ENCODE measurements around the gene REPIN1. TPM values are rescaled to one million over a fixed set of nuclear protein-coding genes. Genes with fewer than 3 reads are reported as not detected.

Gene REPIN1
- polyA plus RNA-seq, 1 donor: 73.8 TPM

DNA sequence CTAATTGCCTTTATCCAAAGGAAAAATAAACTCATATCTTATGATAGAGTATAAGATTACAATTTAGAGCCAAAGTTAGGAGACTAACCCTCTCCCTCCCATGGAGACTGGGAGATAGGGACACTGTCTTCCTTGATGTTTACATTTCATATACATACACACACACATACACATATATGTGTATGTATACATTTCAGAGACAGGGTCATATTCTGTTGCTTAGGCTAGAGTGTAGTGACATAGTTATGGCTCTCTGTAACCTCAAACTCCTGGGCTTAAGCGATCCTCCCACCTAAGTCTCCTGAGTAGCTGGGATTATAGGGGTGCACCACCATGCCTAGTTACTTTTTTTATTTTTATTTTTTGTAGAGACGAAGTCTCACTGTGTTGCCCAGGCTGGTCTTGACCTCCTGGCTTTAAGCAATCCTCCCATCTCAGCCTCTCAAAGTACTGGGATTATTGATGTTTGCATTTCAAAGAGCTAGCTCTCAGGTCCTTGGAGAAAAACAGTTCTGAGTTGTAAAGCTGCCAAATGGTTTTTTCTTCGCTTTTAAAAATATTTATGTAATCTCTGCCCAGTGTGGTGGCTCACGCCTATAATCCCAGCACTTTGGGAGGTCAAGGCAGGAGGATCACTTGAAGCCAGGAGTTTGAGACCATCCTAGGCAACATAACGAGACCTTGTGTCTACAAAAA is 8.1 kb upstream of the REPIN1 start:
- no peak for DNase-seq (ENCODE audit: low read depth)

- DNase-seq (ENCODE audit: low read depth): no peak
Observed at GRCh38 chr7:150361402-150361801, 7.2 kb upstream of the REPIN1 start.

- DNase-seq (ENCODE audit: low read depth): no peak
Observed at GRCh38 chr7:150361807-150362621, 6.6 kb upstream of the REPIN1 start.

DNA sequence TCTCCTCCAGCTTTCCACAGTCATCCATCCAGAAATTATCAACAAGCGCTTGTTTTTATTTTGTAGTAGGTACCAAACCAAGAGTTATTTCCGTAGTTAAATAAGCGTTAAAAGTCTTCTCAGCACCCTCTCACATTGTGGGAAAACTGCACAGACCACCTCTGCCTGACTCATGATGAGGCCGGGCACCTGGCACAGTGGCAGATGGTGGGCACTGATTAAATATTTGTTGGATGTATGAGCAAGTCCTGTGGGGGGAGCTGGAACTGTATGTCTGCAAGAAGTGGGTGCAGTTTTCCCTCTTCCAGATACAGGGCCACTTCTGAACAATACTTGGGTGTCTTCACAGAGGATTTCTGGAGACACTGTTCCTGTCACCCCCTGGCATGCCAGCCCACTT is 5.3 kb upstream of the REPIN1 start:
- no peak for DNase-seq (ENCODE audit: low read depth)

- DNase-seq (ENCODE audit: low read depth): no peak
Observed at GRCh38 chr7:150363872-150364271, 4.8 kb upstream of the REPIN1 start.

DNA sequence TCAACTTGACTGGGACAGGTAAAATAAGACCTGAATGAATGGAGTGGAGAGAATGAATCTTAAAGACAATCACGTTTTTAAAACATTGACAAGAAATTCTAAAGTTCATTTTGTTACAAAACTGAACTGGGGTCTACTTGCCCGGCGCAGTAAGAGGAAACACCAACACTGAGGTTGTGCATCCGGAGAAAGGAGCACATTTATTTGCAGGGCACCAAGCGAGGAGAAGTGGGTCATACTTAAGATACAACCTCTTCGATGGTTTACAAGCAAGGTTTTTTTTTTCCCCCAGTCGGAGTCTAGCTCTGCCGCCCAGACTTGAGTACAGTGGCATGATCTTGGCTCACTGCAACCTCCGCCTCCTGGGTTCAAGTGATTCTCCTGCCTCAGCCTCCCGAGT is 3.4 kb upstream of the REPIN1 start:
- DNase-seq (ENCODE audit: low read depth): no peak

- no peak for DNase-seq (ENCODE audit: low read depth)
Observed at GRCh38 chr7:150365673-150366398, 2.8 kb upstream of the REPIN1 start.

- DNase-seq (ENCODE audit: low read depth): no peak
Observed at GRCh38 chr7:150367677-150368095, 936 bp upstream of the REPIN1 start.

DNA sequence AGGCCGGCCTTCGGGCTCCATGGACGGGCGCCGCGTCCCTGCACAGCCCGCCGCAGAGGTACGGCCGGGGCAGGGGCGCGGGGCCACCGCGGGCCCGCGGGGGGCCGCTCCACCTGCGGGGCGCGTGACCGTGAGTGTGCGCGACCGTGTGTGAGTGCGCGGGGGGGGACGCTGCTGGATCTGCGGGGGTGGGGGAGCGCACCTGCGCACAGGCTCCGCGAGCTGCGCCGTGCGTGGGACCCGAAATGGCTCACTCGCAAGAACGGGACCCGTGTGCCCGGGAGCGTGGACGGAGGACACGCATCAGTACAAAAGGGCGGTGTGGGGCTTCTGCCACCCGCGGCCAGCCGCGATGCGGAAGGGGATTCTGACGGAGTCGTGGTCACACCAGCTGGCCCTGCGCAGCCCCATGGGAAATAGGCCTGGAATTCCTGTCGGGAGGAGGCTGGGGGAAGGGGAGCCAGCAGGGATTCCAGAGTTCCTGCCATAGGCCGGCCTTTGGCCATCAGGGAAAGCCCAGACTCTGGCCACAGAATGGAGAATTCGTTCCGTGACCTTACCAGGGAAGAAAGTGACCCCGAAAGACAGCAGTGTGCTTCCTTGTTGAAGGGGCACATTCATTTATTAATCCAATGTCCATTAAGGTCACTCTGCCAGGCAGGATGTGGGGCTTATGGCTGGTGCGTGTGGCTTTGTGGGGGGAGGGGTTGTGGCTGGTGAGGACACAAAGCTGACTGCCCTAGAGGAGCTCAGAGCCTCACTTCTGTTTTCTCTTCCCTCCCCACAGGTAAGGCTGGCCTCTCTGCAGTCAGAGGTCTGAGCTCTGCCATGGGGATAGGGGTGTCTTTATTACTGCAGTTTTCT is 494 bp downstream of the REPIN1 start:
- no peak for DNase-seq (ENCODE audit: low read depth)

GRCh38 chr7:150369748-150370501 is 1.3 kb downstream of the REPIN1 start:
- no peak for DNase-seq (ENCODE audit: low read depth)

GRCh38 chr7:150370612-150371071 is 2.0 kb downstream of the REPIN1 start:
- no peak for DNase-seq (ENCODE audit: low read depth)

DNA sequence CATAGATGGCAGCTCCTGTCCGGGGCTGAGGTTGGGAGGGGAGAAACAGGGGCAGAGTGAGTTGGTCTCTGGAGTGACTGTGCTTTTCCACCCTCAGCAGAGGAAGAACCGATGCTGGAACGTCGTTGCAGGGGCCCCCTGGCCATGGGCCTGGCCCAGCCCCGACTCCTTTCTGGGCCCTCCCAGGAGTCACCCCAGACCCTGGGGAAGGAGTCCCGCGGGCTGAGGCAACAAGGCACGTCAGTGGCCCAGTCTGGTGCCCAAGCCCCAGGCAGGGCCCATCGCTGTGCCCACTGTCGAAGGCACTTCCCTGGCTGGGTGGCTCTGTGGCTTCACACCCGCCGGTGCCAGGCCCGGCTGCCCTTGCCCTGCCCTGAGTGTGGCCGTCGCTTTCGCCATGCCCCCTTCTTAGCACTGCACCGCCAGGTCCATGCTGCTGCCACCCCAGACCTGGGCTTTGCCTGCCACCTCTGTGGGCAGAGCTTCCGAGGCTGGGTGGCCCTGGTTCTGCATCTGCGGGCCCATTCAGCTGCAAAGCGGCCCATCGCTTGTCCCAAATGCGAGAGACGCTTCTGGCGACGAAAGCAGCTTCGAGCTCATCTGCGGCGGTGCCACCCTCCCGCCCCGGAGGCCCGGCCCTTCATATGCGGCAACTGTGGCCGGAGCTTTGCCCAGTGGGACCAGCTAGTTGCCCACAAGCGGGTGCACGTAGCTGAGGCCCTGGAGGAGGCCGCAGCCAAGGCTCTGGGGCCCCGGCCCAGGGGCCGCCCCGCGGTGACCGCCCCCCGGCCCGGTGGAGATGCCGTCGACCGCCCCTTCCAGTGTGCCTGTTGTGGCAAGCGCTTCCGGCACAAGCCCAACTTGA is 2.7 kb downstream of the REPIN1 start:
- DNase-seq (ENCODE audit: low read depth): no peak

GRCh38 chr7:150371996-150372270 is 3.3 kb downstream of the REPIN1 start:
- no peak for DNase-seq (ENCODE audit: low read depth)

GRCh38 chr7:150372271-150373048 is 3.8 kb downstream of the REPIN1 start:
- no peak for DNase-seq (ENCODE audit: low read depth)

DNA sequence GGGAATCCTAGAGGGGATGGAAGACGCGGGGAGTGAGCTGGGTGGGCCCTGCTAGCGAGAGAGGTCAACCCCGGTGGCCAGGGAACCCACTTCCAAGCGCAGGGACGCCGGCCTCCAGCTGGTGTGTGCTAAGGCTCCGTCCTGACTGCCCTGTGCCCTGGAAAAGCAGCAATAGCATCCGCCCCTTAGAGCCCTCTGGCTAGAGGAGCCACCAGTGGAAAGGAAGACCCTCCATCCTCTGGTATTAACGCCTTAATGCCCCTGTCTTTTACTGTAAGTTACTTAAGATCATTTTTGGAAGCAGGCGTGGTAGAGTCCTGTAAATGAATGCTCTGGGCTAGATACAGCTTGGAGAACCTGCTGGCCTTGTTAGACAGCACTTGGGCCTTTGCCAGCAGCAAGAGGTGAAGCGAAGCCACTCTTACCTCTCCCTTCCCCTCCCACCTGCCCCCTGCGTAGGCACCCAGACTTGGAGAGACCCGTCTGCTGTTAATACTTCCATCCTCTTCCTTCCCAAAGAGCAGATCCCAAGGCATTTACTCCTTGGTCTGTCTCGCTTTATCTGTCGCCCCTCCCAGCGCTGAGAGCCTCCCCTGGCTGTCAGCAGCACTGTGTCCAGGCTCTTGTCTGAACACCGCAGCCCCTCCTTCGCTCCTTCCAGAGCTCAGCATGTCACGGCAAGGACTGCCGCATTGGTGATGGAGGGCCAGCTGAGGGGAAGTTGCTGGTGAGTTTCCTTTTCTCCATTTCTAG is 4.6 kb downstream of the REPIN1 start:
- no peak for DNase-seq (ENCODE audit: low read depth)

DNA sequence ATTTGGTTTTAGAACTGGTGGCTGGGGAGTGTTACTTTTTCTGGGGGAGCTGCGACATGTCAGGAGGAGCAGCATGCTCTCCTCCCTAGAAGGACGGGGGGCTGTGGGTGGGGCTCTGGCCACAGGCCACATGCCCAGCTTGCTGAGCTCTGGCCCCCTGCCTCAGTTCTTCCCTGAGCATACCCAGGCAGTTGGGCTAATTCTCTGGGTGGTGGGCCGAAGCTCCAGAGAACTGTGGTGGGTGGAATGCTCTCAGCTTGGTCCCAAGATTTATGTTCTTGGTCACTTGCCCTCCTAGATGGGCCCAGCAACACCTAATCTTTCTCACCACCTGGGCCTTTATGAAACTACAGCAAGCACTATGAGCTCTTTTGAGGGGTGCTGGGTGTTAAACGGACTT is 5.4 kb downstream of the REPIN1 start:
- no peak for DNase-seq (ENCODE audit: low read depth)

- no peak for DNase-seq (ENCODE audit: low read depth)
Observed at GRCh38 chr7:150374472-150374871, 5.8 kb downstream of the REPIN1 start.

Measured in forelimb muscle (tissue), 1 donor.